NCI-H2107 treated with DMSO at 0.1 percent for 48 hours (cell line): ENCODE results near the gene THSD4.
"Not testable (repeated sequence)": the region's sequence is repeated elsewhere in the genome, so short reads cannot be mapped to it uniquely, and the experiment has no call there.

Source experiments
- DNase-seq: peaks from one replicate; lab custom pipeline; 2025; ENCODE audit not compliant: unreplicated experiment; lab: John Stamatoyannopoulos, UW

THSD4 gene

DNA sequence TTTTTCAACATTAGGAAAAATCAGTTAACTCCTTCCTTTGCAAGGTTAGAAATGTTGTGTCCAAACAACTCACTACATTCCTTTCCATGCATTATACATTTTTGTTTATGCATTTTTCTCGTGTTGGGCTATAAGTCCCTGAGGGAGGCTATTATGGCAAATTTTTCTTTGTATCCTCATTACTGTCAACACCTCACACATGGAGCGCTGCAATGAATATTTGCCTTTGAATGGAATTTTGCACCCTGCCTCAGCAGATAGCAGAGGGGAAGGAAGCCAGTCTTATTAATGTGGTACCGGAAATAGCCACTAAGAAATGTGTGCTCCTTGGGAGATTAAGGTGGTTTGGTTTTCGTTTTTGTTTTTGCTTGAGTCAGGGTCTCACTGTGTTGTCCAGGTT, 134.7 kb downstream of the THSD4 start:
- DNase-seq = no peak

DNA sequence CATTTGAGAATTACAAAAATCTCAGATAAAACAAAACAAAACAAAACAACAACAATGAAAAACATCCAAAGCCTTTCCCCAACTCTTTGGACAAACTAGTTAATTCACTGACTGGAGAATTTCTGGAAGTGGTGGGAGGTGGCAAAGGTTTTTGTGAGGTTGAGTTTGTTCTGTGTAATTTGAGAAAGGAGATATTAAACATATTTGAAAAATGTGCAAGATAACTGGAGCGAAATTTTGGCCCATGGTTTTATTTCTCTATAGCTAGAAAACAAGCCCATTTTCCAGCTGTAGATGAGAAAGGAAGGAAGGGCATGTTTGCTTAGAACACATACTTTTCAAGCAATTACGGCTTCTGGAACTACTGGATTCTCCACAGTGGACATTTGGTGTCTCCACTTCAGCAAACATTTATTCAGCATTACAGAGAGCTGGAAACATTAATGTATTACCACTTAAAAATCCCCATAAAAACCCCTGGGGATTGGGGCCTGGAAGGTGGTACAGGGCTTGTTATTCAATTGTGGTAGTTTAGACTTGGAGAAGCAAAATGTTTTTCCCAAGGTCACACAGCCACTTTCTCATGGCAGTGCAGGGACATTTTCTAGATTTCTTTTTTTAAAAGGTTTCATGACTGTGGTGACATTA, 135.8 kb downstream of the THSD4 start:
- no peak for DNase-seq

DNA sequence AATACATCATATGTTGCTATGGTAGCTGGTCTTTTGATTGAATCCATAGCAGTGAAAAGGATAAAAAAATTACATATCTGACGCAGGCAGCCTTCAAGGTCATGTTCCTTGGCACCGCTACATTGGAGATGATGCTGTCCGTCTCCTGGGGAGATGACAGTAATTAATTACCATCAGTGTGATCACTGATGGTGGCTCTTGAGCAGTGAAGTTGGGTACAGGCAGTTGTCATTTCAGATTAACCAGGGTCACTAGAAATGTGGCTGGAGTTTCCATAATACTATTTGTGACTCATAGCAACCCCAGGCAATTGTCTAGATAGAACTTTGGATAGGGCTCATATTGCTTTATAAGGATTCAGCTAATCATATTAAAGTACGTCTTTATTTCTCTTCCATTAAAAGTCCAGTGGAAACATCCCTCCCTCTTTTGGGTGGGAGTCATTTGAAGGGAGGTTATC, 136.3 kb downstream of the THSD4 start:
- DNase-seq = no peak

DNA sequence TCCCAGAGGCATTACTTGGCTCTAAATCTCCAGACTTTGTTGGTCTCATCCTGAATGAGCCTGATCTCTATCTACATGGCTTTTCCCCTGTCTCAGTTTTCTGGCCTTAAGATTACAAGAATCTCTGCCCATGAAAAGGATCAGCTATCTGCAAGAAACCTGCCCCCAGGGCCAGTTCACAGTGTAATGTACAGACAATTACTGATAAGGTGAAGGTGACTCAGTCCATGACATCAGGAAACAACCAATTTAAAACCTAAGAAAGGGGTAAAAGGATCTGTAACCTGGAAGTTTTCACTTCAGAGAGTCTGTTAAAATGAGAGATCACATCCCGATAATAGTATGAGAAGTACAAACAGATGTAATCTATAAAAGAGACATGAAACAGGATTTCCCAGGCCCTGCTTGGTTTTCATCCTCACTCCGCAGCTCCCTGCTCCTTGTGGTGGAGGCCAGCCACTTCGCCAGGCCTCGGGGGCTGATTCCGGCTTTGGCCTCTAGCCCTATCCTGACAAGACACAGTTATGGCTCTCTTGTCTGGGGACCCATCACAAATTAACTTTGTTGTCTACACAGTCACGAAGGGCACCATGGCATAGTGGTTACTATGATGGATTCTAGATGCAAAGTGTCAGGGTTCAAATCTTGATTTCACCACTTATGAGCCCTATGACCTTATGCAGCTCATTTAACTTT, 136.9 kb downstream of the THSD4 start:
- no peak for DNase-seq

DNA sequence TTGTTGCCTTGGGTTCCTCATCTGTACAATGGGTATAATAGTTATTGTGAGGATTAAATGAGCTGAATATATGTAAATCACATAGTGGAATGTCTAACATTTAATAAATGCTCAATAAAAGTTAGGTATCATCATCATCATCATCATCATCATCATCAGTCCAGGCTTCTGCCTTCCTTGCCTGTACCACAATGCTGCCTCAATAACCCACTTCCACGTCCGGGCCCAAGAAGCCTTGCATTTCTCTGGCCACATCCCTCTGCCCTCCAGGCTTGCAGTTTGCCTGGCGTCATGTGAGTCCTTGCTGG, 137.4 kb downstream of the THSD4 start:
- no peak for DNase-seq

DNA sequence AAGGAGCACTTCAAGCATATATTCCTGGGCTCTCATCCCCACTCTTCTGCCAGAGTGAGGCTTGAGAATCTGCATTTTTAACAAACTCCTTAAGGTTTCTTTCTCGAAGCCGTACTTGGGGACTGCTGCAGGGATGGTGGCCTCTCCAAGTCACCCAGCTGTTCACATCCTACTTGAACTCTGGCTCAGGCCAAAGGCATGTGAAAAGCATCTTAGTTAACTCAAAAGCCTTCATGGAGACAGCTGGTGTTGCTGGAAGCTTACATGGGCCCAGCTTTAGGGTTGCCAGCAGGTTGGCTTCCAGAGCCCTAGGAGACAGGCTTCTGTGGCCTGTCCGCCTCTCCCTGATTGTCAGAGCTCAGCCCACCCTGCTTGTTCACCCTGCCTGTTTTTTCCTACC, 139.2 kb downstream of the THSD4 start:
- no peak for DNase-seq

DNA sequence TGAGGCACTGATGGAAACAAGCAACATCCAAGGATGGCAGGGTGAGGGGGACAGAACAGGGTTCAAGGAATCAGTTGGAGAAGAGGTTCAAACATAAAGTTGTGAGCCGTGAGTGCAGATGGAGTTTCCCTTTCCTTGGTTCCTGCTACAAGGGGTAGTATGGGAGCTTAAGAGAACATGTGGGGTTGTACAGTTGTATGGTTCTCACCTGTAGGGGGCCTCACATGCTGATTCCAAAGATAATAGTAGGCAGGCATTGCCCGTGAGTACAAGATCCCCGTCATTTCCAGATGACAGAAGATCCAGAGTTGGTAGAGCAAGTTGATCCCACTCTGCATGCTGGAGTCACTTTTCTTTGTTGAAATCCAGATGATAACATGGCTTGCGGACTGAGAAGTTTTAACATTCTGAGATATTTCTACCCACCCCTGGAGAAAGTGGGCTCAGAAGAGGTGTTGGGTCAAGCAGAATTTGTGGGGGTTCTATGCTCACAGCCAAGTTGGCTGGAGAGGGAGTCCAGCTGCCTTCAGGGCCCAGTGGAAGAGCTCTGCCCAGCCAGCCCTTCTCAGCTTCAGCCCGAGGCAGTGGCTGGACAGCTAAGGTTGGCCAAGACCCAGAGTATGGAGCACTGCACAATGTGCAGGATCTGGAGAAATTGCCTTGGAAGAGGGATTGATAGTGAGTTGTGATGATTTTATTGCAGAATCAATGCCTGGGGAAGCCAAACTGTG, 141.8 kb downstream of the THSD4 start:
- DNase-seq = no peak

DNA sequence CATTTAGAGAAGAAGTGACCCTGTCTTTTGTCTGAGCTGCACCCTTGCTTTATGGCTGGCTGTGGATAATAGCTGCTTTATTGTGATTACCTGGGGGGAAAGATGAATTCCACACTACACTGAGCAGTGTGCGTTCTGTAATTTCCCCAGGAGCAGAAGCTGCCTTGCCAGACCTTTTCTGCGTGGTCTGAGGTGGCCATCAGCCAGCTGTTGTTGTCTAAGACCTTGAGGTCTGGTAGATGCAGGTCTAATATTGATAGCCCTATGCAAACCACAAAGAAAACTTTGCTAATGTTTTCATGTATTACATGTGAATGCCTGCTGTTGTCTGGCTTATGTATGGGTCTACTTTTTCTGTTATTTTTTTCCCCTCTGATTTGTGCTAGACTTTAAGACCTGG, 144.6 kb downstream of the THSD4 start:
- no peak for DNase-seq

DNA sequence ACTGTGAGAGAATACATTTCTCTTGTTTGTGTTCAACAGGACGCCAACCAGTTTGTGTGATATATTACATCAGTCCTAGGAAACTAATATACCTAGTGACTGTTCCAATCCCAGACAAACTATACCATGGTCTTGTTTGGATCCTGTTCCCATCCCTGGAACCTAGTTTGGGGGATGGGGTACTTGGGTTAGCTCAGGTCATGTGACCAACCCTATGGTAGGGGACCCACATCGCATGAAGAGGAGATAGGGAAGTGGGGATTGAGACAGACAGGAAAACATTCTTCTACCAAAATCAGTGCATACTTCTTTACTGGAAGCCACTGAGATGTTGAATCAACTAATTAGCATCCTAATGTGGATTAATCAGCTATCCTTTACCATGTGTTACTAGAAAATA, 146.1 kb downstream of the THSD4 start:
- DNase-seq = no peak

DNA sequence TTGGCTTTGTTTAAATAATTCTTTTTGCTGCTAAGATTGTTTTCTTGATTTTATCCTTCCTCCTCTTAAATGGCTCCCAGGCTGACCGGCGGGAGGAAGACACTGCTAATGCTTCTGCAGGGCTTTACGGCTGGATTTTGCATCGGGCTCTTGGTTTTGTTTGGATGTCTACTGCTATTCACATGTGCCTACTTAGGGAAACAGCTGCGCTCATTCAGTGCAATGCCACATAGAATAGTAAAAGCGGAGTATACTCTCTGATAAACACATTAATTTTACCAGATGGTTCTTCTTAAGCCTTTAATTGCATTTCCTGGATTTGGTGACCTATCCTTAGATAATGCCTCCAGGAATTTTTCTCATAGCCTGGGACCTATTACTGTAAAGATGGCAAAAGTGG, 146.6 kb downstream of the THSD4 start:
- no peak for DNase-seq

DNA sequence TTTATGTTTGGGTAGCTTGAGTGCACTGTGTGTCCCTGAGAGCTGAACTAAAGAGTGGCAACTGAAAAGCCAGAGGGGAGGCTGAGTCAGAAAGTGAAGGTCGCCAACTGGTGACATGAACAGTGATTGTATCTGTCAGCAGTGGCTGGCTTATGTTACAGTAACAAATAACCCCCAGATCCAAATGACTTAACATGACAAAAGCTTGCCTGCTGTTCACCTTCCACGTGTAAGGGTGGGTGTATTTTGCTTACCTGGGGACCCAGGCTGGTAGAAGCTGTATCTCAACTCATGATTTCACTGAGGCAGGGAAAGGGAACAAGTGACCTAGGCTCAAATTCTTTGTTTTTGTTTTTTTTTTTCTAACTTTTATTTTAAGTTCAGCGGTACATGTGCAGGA, 147.3 kb downstream of the THSD4 start:
- no peak for DNase-seq

DNA sequence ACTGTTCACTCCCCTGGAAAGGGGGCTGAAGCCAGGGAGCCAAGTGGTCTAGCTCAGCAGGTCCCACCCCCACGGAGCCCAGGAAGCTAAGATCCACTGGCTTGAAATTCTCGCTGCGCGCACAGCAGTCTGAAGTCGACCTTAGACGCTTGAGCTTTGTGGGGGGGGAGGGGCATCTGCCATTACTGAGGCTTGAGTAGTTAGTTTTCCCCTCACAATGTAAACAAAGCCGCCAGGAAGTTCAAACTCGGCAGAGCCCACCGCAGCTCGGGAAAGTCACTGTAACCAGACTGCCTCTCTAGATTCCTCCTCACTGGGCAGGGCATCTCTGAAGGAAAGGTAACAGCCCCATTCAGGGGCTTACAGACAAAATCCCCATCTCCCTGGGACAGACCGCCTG, 150.3 kb downstream of the THSD4 start:
- not testable (repeated sequence) for DNase-seq

DNA sequence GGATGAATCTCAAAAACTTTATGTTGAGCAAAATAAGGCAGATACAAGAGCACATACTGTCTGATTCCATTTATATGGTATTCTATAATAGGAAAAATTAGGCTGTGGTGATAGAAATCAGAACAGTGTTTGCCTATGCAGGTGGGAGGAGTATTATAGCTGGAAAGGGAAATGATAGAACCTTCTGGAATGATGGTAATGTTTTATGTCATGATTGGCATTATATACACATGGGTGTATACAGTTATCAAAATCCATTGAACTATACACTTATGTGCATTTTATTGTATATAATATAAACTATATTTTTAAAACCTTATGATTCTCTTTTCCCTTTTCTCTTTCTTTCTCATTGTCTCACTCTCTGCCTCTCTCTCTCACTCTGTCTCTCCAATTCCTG, 156.1 kb downstream of the THSD4 start:
- no peak for DNase-seq

DNA sequence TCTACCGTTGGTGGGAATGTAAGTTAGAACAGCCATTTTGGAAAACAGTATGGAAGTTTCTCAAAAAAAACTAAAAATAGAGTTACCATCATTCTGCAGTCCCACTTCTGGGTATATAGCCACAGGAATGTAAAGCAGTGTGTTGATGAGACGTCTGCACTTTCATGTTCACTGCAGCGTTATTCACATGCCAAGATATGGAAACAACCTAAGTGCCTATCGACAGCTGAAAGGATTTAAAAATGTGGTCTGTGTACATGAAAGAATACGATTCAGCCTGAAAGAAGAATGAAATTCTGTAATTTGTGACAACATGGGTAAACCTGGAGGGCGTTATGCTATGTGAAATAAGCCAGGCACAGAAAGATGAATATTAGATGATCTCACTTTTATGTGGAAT, 157.7 kb downstream of the THSD4 start:
- DNase-seq = no peak

DNA sequence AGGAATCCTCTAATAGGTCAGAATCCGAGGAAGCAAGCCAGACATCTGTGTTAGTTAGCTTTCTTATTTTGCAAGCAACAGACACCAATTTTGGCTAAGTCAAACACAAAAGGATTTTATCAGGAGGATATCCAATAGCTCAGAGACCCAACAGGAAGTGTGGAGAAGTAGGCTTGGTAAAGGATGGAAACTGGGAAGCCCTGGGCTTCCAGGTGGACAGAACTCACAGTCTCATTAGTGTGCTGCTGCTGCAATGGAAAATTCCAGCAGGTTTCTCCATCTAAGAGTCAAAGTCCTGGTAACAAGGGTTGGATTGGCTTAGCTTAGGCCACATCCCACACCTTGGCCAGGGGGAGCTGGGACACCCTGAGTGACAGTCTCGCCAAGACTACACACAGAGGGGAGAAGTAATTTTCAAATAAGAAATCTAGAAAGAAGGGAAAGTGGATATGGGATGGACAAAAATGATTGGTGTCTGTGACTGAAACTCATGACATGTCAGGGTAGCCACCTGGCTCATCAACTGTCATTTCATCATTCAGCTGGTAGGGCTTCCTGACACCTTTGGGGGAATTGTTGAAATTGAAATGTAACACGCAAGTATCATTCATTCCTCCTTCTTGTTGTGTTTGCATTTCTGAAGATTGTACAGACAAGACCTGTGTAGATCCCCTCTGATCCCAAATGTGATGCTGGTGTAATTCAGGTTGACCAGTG, 158.6 kb downstream of the THSD4 start:
- DNase-seq = no peak

DNA sequence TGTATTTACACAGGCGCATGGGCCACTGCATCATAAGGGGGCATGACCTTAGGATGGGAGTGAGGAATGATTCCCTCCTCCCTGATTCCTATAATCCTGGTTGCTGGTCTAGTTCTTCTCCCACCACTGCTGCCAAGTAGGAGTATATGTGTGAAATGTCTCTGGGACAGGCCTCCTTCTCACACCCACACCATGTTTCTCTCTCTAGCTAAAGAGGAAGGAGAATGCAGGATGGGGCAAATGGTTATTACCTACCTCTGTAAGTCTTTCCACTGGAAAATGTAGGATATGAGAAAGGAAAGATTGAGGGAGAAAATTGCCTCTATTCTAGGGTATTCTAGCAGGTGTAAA, 159.2 kb downstream of the THSD4 start:
- DNase-seq = no peak

DNA sequence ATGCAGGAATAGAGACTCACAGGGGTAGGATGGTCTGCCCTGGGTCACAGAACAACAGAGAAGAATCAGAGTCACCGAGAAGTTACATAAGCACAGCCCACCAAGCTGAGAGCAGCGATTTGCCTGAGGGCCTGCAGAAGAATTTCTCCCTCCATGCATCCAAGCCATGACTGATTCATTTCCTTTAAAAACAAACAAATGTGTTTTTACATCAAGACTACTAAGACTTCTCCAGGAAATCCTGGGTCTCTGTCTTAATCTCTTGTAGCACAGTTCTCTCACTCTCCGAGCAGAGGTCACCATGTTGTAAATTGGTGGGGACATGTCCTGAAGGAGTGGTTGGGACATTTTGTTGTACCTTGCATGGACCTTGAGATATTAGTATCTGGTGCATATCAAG, 159.8 kb downstream of the THSD4 start:
- no peak for DNase-seq

DNA sequence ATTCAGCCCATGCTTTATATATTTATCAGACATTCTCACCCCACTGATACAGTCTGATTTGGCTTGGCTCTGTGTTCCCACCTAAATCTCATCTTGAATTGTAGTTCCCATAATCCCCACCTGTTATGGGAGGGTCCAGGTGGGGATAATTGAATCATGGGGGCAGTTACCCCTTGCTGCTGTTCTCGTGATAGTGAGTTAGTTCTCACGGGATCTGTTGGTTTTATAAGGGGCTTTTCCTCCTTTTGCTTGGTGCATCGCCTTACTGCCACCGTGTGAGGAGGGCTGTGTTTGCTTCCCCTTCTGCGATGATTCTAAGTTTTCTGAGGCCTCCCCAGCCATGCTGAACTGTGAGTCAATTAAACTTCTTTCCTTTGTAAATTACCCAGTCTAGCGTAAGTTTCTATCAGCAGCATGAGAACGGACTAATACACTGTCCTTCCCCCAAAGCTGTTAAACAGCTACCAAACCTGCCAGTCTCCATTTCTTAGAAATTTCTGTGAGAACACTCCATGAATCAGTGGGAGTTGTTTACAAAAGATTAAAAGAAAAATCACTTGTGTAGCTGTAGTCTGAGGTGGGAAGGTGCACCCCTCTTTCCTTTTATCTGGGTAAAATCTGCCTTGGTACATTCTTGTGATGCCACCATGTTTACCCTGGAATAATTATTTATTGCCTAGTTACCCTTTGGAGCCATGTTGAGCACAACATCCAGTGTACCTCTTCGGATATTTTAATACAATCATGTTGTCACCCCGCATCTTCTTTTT, 160.5 kb downstream of the THSD4 start:
- no peak for DNase-seq

DNA sequence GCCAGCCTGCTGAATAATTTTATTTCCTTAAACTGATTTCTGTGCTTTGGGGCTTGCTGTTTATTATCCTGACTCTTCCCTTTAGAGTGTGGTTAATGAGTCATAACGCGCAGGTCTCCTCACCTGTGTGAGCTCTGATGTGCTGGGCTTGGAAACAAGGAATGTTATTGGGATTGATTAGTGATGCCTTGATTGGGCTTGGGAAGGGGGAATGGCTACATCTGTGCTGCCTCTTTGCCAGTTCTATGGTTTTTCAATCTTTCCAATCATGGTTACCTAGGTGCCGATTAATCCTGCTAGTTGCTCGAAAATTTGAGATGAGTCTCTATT, 161.0 kb downstream of the THSD4 start:
- DNase-seq = no peak

DNA sequence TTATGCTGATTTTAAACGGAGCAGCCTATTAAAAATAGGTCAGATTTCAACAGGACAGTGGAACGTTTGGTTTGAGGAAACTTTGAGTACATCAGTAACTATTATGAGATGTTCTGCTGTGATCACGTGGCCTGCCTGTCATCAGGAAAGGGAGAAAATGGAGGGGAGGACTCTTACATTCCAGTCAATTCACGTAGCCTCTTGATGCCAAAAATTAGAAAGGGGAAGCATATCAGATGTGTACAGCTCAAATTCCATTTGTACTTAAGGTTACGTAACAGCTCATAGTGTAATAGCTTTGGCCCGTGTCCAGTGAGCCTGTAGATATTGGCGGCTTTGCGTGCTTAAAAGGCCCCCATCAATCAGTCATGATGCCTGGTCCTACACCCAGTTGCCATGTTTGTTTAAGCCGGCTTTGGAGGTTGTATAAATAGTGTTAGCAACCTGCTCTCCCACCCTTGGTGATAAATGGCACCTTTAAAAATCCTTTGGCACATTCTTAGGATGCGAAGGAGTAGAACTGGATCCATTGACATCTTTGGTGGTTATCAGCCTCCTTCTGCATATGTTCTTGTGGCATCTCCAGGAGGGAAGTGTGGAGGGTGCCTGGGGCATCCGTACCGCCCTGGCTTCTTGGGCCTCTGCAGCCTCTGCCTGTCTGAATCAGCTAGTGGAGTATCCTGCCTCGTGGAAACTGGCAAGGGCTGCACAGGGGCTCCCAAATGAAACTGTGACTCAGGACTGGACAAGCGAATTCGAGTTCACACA, 163.9 kb downstream of the THSD4 start:
- DNase-seq = peak; percentile 51

DNA sequence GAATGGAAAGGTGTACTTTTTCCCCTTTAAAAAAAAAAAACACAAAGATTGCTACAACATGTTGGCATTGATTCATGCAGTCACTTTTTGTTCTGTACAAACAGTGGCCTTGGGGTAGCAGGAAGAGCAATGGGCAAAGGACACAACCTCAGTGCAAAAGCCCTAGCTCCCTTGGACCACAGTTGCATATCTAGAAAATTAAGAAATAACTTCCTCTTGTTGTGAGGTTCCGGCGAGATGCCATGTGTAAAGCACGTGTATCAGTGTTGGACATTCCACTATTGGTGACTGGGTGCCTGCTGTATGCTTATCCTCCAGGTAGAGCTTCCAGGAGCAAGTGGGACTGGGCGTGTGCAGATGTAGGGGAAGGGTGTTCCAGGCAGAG, 164.5 kb downstream of the THSD4 start:
- DNase-seq = no peak
